Mesothelial cell of epicardium (in vitro differentiated cells): ENCODE data around the gene PDE3B. TPM values are rescaled to one million over a fixed set of nuclear protein-coding genes. Genes with fewer than 3 reads are reported as not detected.
A peak's percentile ranks its signal among the peaks of the same experiment; 100 is the strongest.

Experiments
- DNase-seq, 2 experiments: peaks; one replicate each; pipeline ENCODE4 v3.0.0; 2021; ENCODE audit warnings: low spot score in 2 of 2; ENCODE audit not compliant: unreplicated experiment in 2 of 2
- H3K27ac Mint-ChIP-seq: 2 replicates; pipeline ENCODE4 v1.8.0; 2021; ENCODE audit warnings: mixed read lengths
- H3K27me3 Mint-ChIP-seq: 2 replicates; pipeline ENCODE4 v1.8.0; 2021; ENCODE audit warnings: low read depth, mixed read lengths
- H3K36me3 Mint-ChIP-seq: 2 replicates; pipeline ENCODE4 v1.8.0; 2021; ENCODE audit warnings: mixed read lengths
- H3K4me1 Mint-ChIP-seq: 2 replicates; pipeline ENCODE4 v1.8.0; 2021; ENCODE audit warnings: mixed read lengths
- H3K4me3 Mint-ChIP-seq: 2 replicates; pipeline ENCODE4 v1.8.0; 2021; ENCODE audit warnings: mild to moderate bottlenecking, moderate library complexity, mixed read lengths
- H3K9me3 Mint-ChIP-seq: 2 replicates; pipeline ENCODE4 v1.8.0; 2021; ENCODE audit warnings: mixed read lengths
- total RNA-seq: library from RNA; stranded (reverse); gene quantifications from 3 replicates; pipeline ENCODE4 v1.2.1, GENCODE V29; 2021
- TF ChIP-seq, protein P1 (sequence below): fragments of 200-600 bp; sonication (generic); IDR thresholded peaks from one replicate; pipeline ENCODE4 v1.5.0; 2021; ENCODE audit warnings: antibody characterized with exemption; ENCODE audit not compliant: unreplicated experiment

Gene PDE3B
- total RNA-seq, 1 donor from 2014 or later = 12.3 TPM

DNA sequence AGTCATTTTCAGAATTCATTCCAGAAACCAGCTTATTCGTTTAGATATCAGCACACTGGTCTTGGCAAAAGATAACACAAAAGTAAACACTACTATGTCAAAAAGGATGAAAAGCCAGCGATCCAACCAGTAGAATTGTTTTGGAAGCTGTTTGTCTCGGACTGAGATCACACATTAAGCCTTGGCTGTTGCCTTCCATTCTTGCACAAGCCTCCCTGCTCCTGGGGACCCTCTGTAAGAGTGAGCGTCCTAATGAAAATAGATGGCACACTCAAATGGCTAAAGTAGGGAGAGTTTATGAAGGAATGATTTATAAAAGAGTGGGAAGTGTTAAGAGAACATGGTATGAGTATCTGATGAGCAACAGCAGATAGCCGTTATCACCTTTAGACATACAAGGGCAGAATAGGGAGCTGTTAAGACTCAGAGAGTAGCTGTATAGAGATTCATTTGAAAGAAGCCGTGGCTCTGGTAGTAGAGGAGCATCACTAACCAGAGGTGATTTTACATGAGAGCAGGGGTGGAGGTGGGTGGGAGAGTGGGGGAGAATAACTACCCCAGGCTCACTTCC lies 25.2 kb downstream of the PDE3B start:
- DNase-seq = no peak
- TF ChIP-seq, protein P1, sequence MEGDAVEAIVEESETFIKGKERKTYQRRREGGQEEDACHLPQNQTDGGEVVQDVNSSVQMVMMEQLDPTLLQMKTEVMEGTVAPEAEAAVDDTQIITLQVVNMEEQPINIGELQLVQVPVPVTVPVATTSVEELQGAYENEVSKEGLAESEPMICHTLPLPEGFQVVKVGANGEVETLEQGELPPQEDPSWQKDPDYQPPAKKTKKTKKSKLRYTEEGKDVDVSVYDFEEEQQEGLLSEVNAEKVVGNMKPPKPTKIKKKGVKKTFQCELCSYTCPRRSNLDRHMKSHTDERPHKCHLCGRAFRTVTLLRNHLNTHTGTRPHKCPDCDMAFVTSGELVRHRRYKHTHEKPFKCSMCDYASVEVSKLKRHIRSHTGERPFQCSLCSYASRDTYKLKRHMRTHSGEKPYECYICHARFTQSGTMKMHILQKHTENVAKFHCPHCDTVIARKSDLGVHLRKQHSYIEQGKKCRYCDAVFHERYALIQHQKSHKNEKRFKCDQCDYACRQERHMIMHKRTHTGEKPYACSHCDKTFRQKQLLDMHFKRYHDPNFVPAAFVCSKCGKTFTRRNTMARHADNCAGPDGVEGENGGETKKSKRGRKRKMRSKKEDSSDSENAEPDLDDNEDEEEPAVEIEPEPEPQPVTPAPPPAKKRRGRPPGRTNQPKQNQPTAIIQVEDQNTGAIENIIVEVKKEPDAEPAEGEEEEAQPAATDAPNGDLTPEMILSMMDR = no peak
- H3K4me3 Mint-ChIP-seq = no peak overlapping the region
- no peaks in the 10 kb centered on the region for H3K27me3 Mint-ChIP-seq
- peak overlapping the region; percentile 39 for H3K27ac Mint-ChIP-seq
- peaks cover 5% of the 10 kb centered on the region for H3K36me3 Mint-ChIP-seq
- peaks cover 7% of the 10 kb centered on the region for H3K4me1 Mint-ChIP-seq
- H3K9me3 Mint-ChIP-seq = peaks cover 8% of the 10 kb centered on the region

DNA sequence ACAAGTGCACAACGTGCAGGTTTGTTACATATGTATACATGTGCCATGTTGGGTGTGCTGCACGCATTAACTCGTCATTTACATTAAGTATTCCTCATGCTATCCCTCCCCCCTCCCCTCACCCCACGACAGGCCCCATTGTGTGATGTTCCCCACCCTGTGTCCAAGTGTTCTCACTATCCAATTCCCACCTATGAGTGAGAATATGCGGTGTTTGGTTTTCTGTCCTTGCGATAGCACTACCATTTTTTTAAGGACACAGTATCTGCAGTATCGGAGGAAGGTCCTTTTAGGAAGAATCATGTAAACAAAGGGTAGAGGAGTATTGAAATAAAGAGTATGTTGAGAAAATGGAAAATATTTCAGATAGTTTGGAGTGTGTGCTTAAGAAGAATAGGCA lies 25.9 kb downstream of the PDE3B start:
- H3K4me3 Mint-ChIP-seq = no peak overlapping the region
- no peaks in the 10 kb centered on the region for H3K27me3 Mint-ChIP-seq
- TF ChIP-seq, protein P1 = no peak
- H3K4me1 Mint-ChIP-seq = peaks cover 7% of the 10 kb centered on the region
- DNase-seq = no peak
- H3K36me3 Mint-ChIP-seq = peaks cover 2% of the 10 kb centered on the region
- H3K27ac Mint-ChIP-seq = no peak overlapping the region
- H3K9me3 Mint-ChIP-seq = peaks cover 1% of the 10 kb centered on the region

DNA sequence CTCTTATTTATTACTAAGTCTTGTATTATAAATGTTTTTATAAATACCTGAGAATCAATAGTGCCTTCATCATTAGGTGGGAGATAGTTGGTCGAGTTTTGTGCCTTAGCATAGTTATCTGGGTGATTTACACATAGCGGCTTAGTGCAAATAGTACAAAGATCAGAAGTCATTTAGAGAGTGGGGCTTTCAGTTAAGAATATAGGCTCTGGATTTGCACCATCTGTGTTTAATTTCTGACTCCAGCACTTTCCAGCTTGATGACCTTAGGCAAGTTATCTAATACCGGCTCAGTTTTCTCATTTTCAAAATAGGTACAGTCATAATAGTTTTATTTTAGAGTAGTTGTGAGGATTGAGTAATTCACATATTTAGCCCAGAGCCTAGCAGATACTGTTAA lies 26.4 kb downstream of the PDE3B start:
- DNase-seq = no peak
- Mint-ChIP-seq H3K36me3 (peaks cover 2% of the 10 kb centered on the region), H3K4me3 (no peak overlapping the region), H3K27me3 (no peaks in the 10 kb centered on the region), H3K9me3 (no peaks in the 10 kb centered on the region), H3K4me1 (peaks cover 7% of the 10 kb centered on the region), H3K27ac (no peak overlapping the region)
- TF ChIP-seq, protein P1 = no peak

DNA sequence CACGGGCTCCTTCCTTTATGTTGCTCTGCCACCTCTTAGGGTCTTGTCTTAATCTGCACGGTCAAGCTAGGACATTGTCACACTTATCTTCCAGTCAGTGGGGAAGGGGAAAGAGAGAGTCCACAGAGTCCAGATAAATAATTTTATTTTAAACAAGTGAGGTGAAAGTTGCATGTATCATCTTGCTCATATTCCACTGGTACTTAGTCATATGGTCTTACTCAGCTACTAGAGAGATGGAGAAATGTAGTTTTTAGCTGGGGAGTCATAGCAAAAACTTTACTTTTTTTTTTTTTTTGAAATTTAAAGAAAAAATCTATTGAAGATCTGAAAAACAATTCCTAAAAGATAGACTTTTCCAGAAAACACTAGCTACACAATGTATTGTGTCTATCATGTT lies 29.0 kb downstream of the PDE3B start:
- H3K27ac Mint-ChIP-seq = no peak overlapping the region
- H3K4me3 Mint-ChIP-seq = no peak overlapping the region
- peaks cover 2% of the 10 kb centered on the region for H3K9me3 Mint-ChIP-seq
- H3K27me3 Mint-ChIP-seq = no peaks in the 10 kb centered on the region
- peaks cover 7% of the 10 kb centered on the region for H3K4me1 Mint-ChIP-seq
- H3K36me3 Mint-ChIP-seq = peaks cover 2% of the 10 kb centered on the region
- TF ChIP-seq, protein P1 = no peak
- DNase-seq = no peak

DNA sequence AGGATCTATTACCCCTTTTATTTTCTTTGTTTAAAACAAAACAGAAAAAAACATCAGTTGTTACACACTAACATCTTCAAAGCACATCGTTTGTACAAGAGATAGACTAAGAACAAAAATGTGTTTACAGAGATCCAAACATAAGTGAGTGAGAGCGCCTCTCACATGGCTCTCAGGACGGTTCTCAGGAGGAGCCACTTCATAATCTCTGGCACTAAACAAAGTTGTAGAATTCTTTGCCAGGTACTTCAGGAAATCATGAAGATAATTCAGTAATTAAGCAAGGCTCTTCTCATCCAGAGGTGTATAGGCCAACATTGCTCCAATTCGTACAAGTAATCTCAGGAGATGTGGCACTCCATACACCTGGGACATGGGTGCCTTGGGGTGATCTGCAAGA lies 29.8 kb downstream of the PDE3B start:
- no peak for DNase-seq
- H3K27me3 Mint-ChIP-seq = no peaks in the 10 kb centered on the region
- H3K4me1 Mint-ChIP-seq = peaks cover 6% of the 10 kb centered on the region
- no peak overlapping the region for H3K27ac Mint-ChIP-seq
- peaks cover 2% of the 10 kb centered on the region for H3K36me3 Mint-ChIP-seq
- H3K9me3 Mint-ChIP-seq = peaks cover 9% of the 10 kb centered on the region
- no peak overlapping the region for H3K4me3 Mint-ChIP-seq
- TF ChIP-seq, protein P1 = no peak
